HG03378 (cell line): ENCODE data around the gene COPS6.

Experiments used
- ATAC-seq: cut with Tn5 transposase; IDR thresholded peaks from one replicate; pipeline ENCODE4 v1.9.1; 2021; ENCODE audit warnings: mild to moderate bottlenecking, moderate library complexity; ENCODE audit not compliant: unreplicated experiment

Gene COPS6

GRCh38 chr7:100088621-100089457 lies at the start of gene COPS6:
COPS6 (plus strand) TSS chr7:100088969; CDS start chr7:100088991, 22 bp downstream.
- no peak for ATAC-seq

GRCh38 chr7:100040575-100040974 lies 48.2 kb upstream of the COPS6 start:
- no peak for ATAC-seq

DNA sequence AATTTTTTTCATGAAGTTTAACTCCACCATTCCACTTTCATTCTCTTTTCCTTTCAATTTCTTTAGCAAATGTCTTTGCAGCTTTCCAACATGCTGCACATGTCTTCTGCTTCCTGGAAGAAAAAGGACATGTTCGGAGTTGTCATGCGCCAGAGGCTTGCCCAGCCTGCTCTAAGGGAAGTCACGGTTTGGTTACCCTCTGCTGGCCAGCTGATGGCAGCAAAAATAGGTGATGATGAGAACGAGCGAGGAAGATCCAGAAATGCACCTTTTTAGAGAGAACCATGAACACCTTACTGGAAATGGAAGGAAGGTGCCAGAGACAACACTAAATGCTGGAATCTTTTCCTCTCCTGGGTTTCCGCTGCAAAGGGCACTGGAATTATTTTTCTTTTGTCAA lies 44.1 kb upstream of the COPS6 start:
- no peak for ATAC-seq

DNA sequence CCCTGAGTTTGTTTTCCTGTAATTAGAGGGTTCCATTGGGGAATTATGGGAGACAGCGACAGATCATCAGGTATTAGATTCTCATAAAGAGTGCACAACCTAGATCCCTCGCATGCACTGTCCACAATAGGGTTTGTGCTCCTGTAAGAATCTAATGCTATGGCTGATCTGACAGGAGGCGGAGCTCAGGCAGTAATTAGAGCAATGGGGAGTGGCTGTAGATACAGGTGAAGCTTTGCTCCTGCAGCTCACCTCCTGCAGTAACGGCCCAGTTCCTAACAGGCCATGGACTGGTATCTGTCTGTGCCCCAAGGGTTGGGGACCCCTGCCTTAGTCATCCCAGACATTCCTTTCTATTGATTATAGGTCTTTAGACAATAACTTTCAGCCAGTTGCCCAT lies 40.1 kb upstream of the COPS6 start:
- no peak for ATAC-seq

- peak; percentile 79 for ATAC-seq
Observed at GRCh38 chr7:100049441-100050291, 39.1 kb upstream of the COPS6 start, which contains the start of gene ZSCAN21. ZSCAN21 (plus strand) TSS chr7:100049774; CDS start chr7:100057007, 7,233 bp downstream.

DNA sequence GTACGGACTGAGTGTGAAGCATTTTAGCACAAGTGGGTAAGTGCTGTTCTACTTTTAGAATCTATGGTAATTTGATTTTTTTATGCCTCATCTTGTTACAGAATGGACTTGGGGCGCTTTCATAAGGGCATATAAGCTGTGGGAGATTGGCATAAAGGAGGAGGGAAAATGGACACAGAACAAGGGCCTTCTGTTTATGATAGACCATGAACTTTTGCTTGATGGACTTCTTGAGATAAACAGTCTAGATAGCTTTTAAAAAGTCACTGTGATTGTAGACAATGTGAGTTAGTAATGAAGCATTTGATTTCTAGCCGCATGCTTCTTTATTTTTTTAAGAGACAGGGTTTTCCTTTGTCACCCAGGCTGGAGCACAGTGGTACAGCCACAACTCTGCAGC lies 37.2 kb upstream of the COPS6 start:
- no peak for ATAC-seq

GRCh38 chr7:100053215-100053614 lies 35.6 kb upstream of the COPS6 start:
- no peak for ATAC-seq

- ATAC-seq = no peak
Observed at GRCh38 chr7:100057006-100057405, 31.8 kb upstream of the COPS6 start.

DNA sequence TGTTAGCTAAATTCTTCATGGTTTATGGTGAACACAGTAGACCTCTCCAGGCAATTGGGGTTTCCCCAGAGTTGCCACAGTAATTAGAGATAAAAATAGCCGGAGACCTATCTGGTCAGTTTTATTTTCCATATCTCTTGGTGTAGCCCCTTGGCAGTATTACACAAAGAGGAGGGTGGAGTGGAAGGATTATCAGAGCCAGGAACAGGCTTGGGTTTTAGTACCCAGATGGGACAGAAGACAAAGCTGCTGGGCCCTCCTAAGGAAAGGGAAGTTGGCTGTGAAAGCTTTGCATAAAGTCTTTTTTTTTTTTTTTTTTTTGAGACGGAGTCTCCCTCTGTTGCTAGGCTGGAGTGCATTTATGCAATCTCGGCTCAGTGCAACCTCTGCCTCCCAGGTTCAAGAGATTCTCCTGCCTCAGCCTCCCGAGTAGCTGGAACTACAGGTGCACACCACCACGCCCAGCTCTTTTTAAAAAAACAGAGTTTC lies 29.5 kb upstream of the COPS6 start:
- no peak for ATAC-seq

GRCh38 chr7:100061518-100062193 lies 27.1 kb upstream of the COPS6 start:
- ATAC-seq = no peak

- ATAC-seq = no peak
Observed at GRCh38 chr7:100063376-100063775, 25.4 kb upstream of the COPS6 start.

DNA sequence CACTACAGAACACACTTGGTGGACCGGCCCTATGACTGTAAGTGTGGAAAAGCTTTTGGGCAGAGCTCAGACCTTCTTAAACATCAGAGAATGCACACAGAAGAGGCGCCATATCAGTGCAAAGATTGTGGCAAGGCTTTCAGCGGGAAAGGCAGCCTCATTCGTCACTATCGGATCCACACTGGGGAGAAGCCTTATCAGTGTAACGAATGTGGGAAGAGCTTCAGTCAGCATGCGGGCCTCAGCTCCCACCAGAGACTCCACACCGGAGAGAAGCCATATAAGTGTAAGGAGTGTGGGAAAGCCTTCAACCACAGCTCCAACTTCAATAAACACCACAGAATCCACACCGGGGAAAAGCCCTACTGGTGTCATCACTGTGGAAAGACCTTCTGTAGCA lies 24.6 kb upstream of the COPS6 start:
- ATAC-seq = no peak

GRCh38 chr7:100065452-100066186 lies 23.1 kb upstream of the COPS6 start:
- no peak for ATAC-seq

GRCh38 chr7:100066953-100067352 lies 21.8 kb upstream of the COPS6 start:
- ATAC-seq = no peak

GRCh38 chr7:100069991-100070390 lies 18.8 kb upstream of the COPS6 start:
- ATAC-seq = no peak

- ATAC-seq = no peak
Observed at GRCh38 chr7:100071018-100071723, 17.6 kb upstream of the COPS6 start.

- no peak for ATAC-seq
Observed at GRCh38 chr7:100072462-100072861, 16.3 kb upstream of the COPS6 start.

GRCh38 chr7:100074841-100075240 lies 13.9 kb upstream of the COPS6 start:
- ATAC-seq = no peak

DNA sequence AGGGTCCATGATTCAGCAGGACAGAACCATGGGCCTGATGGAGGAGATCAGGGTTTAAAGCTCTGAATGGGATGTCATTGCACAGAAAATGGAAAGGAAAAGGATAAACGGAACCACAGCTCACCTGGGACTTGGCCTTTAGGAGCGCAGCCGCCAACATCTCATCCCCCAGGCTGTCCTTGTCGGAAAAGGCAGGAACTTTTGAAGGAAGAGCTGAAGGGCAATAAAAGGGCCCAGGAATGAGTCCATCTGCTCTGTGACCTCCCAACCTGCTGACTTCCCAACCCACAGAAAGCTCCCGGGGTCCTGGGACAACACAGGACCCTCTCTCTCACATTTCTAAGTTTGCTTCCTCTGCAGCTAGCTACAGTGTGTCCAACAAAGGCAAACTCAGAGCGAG lies 13.4 kb upstream of the COPS6 start:
- ATAC-seq = no peak

- no peak for ATAC-seq
Observed at GRCh38 chr7:100077205-100077604, 11.6 kb upstream of the COPS6 start.
